WTC11 (cell line): ENCODE data around the gene ZNF492. TPM values are rescaled to one million over a fixed set of nuclear protein-coding genes. Genes with fewer than 3 reads are reported as not detected.
"Not testable (repeated sequence)": the region's sequence is repeated elsewhere in the genome, so short reads cannot be mapped to it uniquely, and the experiment has no call there.

ENCODE experiments used
- ATAC-seq: fragments of 200-7000 bp; cut with Tn5 transposase; 2 replicates; pipeline ENCODE4 v1.10.0; 2021; ENCODE audit warnings: mild to moderate bottlenecking, moderate library complexity
- CTCF ChIA-PET: fragments of 300-600 bp; sonication (Branson Sonifier 250); formaldehyde crosslinking; loops from one replicate; lab custom pipeline; 2021; ENCODE audit warnings: antibody characterized with exemption; lab: Charles Lee
- POLR2A ChIA-PET: fragments of 350-600 bp; sonication (Branson Sonifier 250); formaldehyde crosslinking; loops from one replicate; lab custom pipeline; 2021; ENCODE audit warnings: antibody characterized with exemption; lab: Charles Lee
- DNase-seq: peaks from one replicate; pipeline ENCODE4 v3.0.0; 2021; ENCODE audit warnings: low spot score
- H3K27ac Mint-ChIP-seq: 2 replicates; pipeline ENCODE4 v1.8.0; 2021; ENCODE audit warnings: mixed read lengths
- H3K27me3 Mint-ChIP-seq: 2 replicates; pipeline ENCODE4 v1.8.0; 2021; ENCODE audit warnings: low read depth, mild to moderate bottlenecking, moderate library complexity, mixed read lengths
- H3K36me3 Mint-ChIP-seq: 2 replicates; pipeline ENCODE4 v1.8.0; 2021; ENCODE audit warnings: mixed read lengths
- H3K4me1 Mint-ChIP-seq: 2 replicates; pipeline ENCODE4 v1.8.0; 2022; ENCODE audit warnings: mixed read lengths
- H3K4me3 Mint-ChIP-seq: 2 replicates; pipeline ENCODE4 v1.8.0; 2021; ENCODE audit warnings: mild to moderate bottlenecking, moderate library complexity, mixed read lengths
- H3K9me3 Mint-ChIP-seq: 2 replicates; pipeline ENCODE4 v1.8.0; 2021; ENCODE audit warnings: mixed read lengths
- PREB ChIP-seq: sonication (generic); formaldehyde crosslinking; IDR thresholded peaks from 2 replicates; pipeline ENCODE4 v1.8.1; 2022; ENCODE audit warnings: mild to moderate bottlenecking, missing genetic modification reagents, moderate library complexity, borderline replicate concordance
- total RNA-seq: library from RNA; stranded (reverse); gene quantifications from 3 replicates; pipeline ENCODE4 v1.2.3, GENCODE V29; 2021

The ZNF492 gene
- total RNA-seq, 1 experiment from 2014 or later, result 0.17 TPM

DNA sequence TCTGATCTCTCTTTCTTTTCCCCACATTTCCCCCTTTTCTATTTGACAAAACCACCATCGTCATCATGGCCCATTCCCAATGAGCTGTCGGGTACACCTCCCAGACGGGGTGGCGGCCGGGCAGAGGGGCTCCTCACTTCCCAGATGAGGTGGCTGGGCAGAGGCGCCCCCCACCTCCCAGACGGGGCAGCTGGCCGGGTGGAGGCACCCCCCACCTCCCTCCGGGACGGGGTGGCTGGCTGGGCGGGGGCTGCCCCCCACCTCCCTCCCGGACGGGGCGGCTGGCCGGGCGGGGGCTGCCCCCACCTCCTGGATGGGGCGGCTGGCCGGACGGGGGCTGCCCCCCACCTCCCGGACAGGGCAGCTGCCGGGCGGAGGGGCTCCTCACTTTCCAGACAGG, 68.5 kb downstream of the ZNF492 start:
- H3K9me3 Mint-ChIP-seq, result peaks cover 51% of the 10 kb centered on the region
- H3K4me3 Mint-ChIP-seq, H3K27ac Mint-ChIP-seq, POLR2A ChIA-PET, DNase-seq, ATAC-seq, H3K4me1 Mint-ChIP-seq, CTCF ChIA-PET: not testable (repeated sequence)
- peaks cover 42% of the 10 kb centered on the region for H3K36me3 Mint-ChIP-seq
- H3K27me3 Mint-ChIP-seq, result peaks cover 10% of the 10 kb centered on the region; the same call in 1 of the 2 replicates

DNA sequence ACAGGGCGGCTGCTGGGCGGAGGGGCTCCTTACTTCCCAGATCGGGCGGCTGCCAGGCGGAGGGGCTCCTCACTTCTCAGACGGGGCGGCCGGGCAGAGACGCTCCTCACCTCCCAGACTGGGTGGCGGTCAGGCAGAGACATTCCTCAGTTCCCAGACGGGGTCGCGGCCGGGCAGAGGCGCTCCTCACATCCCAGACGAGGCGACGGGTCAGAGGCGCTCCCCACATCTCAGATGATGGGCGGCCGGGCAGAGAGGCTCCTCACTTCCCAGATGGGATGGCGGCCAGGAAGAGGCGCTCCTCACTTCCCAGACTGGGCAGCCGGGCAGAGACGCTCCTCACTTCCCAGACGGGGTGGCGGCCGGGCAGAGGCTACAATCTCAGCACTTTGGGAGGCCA, 69.0 kb downstream of the ZNF492 start:
- H3K27me3 Mint-ChIP-seq, result peaks cover 10% of the 10 kb centered on the region; the same call in 1 of the 2 replicates
- DNase-seq, POLR2A ChIA-PET, H3K4me1 Mint-ChIP-seq, CTCF ChIA-PET, ATAC-seq, H3K4me3 Mint-ChIP-seq, H3K27ac Mint-ChIP-seq: not testable (repeated sequence)
- peaks cover 40% of the 10 kb centered on the region for H3K36me3 Mint-ChIP-seq
- H3K9me3 Mint-ChIP-seq, result peaks cover 51% of the 10 kb centered on the region

DNA sequence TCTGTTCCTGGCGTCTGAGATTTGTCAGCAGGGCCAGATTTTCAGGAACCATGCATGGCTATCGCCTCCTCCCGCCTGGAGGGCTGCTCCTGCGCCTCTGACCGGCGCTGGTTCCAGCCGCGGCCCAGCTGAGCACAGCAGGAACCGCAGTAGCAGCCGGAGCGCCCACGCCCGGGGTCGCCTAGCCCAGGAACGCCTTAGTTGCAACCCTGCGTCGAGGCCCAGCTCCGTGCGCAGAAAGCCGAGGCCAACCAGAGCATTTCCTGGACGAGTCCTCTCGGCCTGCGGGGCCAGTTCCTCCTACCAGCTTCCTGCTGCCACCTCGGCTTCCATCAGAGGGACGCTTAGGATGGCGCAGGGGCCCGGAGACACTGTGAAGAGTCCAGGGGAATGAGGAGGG, 74.9 kb downstream of the ZNF492 start:
- Mint-ChIP-seq H3K4me1 (no peaks in the 10 kb centered on the region), H3K27me3 (no peaks in the 10 kb centered on the region), H3K27ac (no peak overlapping the region), H3K4me3 (no peak overlapping the region), H3K9me3 (peaks cover 38% of the 10 kb centered on the region), H3K36me3 (peaks cover 30% of the 10 kb centered on the region)
- DNase-seq (no peak), ATAC-seq (no peak)
- POLR2A ChIA-PET, result no interaction called here
- CTCF ChIA-PET, result no interaction called here
- TF ChIP-seq PREB (CRISPR knock-in tag), result no peak

Other genes with a start within 250 kb of the ZNF492 start
- not detected in 3 replicates for gene ZNF98, start 212.0 kb upstream of the ZNF492 start, total RNA-seq
- 0.02 to 0.05 TPM in 2 of 3 replicates, not detected in the other for gene ZNF99, start 149.8 kb downstream of the ZNF492 start, total RNA-seq
- gene ZNF723, start 198.0 kb downstream of the ZNF492 start, total RNA-seq, result 0.14 TPM in 1 of 3 replicates, not detected in the others